H1 (cell line): ENCODE results near the gene LRRC74B. TPM values are rescaled to one million over a fixed set of nuclear protein-coding genes. Genes with fewer than 3 reads are reported as not detected.

ENCODE experiments used
- CBX8 ChIP-seq: fragments of 300-800, 300-1000 bp; sonication (generic); IDR thresholded peaks from 2 replicates; pipeline ENCODE4 v1.7.1; 2016; ENCODE audit warnings: low read depth, low read length, borderline replicate concordance
- CTBP2 ChIP-seq: IDR thresholded peaks from 2 replicates; pipeline ENCODE4 v1.7.0; 2011; ENCODE audit warnings: borderline replicate concordance, mild to moderate bottlenecking, moderate library complexity, mixed read lengths, low read length; ENCODE audit not compliant: insufficient read depth, insufficient read length
- EP300 ChIP-seq, 2 experiments: IDR thresholded peaks; 1 replicate in 1 of 2; 2 replicates in 1 of 2; pipeline ENCODE4 v1.6.1; 2011 to 2012; ENCODE audit warnings: low read depth in 2 of 2, low read length in 2 of 2, mild to moderate bottlenecking in 2 of 2, borderline replicate concordance in 1 of 2, inconsistent platforms in 1 of 2, moderate library complexity in 1 of 2
- GABPA ChIP-seq: IDR thresholded peaks from 2 replicates; pipeline ENCODE4 v1.6.1; 2011; ENCODE audit warnings: mild to moderate bottlenecking, low read length, moderate library complexity, borderline replicate concordance; ENCODE audit not compliant: insufficient read depth
- JUND ChIP-seq: IDR thresholded peaks from 2 replicates; pipeline ENCODE4 v1.6.1; 2011; ENCODE audit warnings: mild to moderate bottlenecking, improper control_type of control experiment, low read length
- KDM5A ChIP-seq: fragments of 200-600 bp; IDR thresholded peaks from 2 replicates; pipeline ENCODE4 v1.7.1; 2012; ENCODE audit warnings: mild to moderate bottlenecking, low read length, inconsistent platforms, mixed read lengths
- SIX5 ChIP-seq: IDR thresholded peaks from 2 replicates; pipeline ENCODE4 v1.6.1; 2011; ENCODE audit warnings: mild to moderate bottlenecking, low read depth, low read length
- SUZ12 ChIP-seq: fragments of 200-600 bp; sonication (generic); IDR thresholded peaks from 2 replicates; pipeline ENCODE4 v1.6.1; 2012; ENCODE audit warnings: mild to moderate bottlenecking, inconsistent platforms, low read length, moderate library complexity, mixed read lengths
- polyA plus RNA-seq, 7 experiments: library from polyadenylated mRNA; depleted of rRNA in 3 of 7; stranded (reverse) in 5 of 7; unstranded in 2 of 7; fragments of >200 nt in 5 of 7; fragments of 200-250 nt in 2 of 7; gene quantifications; 1 replicate in 5 of 7; 2 replicates in 1 of 7; 4 replicates in 1 of 7; pipeline versions ENCODE4 v1.2.1 to v1.2.3, GENCODE V29; 2011 to 2013; ENCODE audit warnings: missing spikeins in 2 of 7, mixed read lengths in 2 of 7
- total RNA-seq: library from RNA; stranded (reverse); fragmentation: NEBNext Ultra II Directional; extraction: Animal tissue kit (Norgen Biotek cat#: 25700); gene quantifications from 2 replicates; pipeline ENCODE4 v1.2.1, GENCODE V29; 2021

LRRC74B gene
- total and polyA plus RNA-seq, 2 of the 8 experiments (the other 6 are each of a cell fraction or from before 2014, with no cell fraction given): not detected

DNA sequence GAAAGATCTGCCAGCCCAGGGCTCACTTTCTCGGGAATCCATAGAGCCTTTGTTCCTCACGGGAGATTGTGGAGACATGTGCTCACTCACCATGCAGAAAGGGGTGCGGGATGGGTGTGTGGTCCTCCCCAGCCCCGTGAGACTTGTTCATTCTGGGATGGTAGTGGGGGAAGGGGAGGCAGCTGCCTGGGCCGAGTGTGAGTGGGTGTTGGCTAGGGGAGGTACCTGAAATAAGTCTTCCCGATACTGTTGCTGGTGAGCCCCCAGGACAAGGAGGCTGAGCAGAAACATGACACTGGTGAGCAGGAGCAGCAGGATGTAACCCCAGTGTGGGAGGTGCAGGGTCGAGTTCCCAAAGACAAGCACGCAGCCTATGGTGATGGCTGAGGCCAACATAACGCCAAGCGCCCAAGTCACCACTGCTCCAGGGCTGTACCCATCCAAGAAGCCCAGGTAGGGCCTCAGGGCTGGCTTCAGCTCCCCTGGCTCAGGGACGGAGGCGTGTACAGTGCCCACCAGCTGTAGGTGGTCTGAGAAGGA, 16.2 kb upstream of the LRRC74B start (continued):
- TF ChIP-seq EP300 (IDR thresholded peaks at IDR 0.05; ENCODE audit: borderline replicate concordance in 1 of 2, low read depth in 2 of 2, low read length in 2 of 2) (no peak), CBX8 (no peak), SUZ12 (no peak), GABPA (no peak), JUND (no peak), SIX5 (no peak), KDM5A (no peak), CTBP2 (no peak)
